Measurements from ENCODE around the gene PIGU. TPM values are rescaled to one million over a fixed set of nuclear protein-coding genes. Genes with fewer than 3 reads are reported as not detected.

The PIGU gene
- total and polyA plus RNA-seq, 9 of the 15 experiments (the other 6 are each of a cell fraction or from before 2014, with no cell fraction given) = 6.5 to 100 (median 28.1) TPM

GRCh38 chr20:34676642-34677373, at the start of gene PIGU (continued):
- peak; percentile 99 for TF ChIP-seq NKRF (IDR thresholded peaks at IDR 0.05; ENCODE audit: borderline replicate concordance)
- peak; percentile 94 for TF ChIP-seq TFAP4 (CRISPR knock-in tag; IDR thresholded peaks at IDR 0.05; ENCODE audit: borderline replicate concordance)
- peak; percentile 84; the same call in 1 of the 2 replicates for TF ChIP-seq AFF4 (CRISPR knock-in tag; IDR thresholded peaks at IDR 0.05)
- TF ChIP-seq ZNF407 (IDR thresholded peaks at IDR 0.05; ENCODE audit: low read depth) = peak; percentile 77
- TF ChIP-seq PHF20 (IDR thresholded peaks at IDR 0.05; ENCODE audit: partially characterized antibody) = peak; percentile 93
- TF ChIP-seq GTF2F1 (IDR thresholded peaks at IDR 0.05; ENCODE audit: low read depth, low read length) = 0 out of 2 replicates have a peak, but pooled peaks have one; percentile 40
- TF ChIP-seq ZBTB1 (CRISPR knock-in tag; IDR thresholded peaks at IDR 0.05; ENCODE audit: borderline replicate concordance, low read depth) = peak; percentile 57; the same call in 1 of the 2 replicates
- peak; percentile 77 for TF ChIP-seq EGR1 (conservative IDR thresholded peaks at IDR 0.05)
- no peak for TF ChIP-seq SMARCC2 (IDR thresholded peaks at IDR 0.05; ENCODE audit: low read depth)
- TF ChIP-seq MXD1 (CRISPR knock-in tag; IDR thresholded peaks at IDR 0.05; ENCODE audit: borderline replicate concordance, poor library complexity, severe bottlenecking) = peak; percentile 89

All from K562 (cell line).